Liver (tissue), 9 donors: ENCODE measurements around the gene SMYD5. TPM values are rescaled to one million over a fixed set of nuclear protein-coding genes. Genes with fewer than 3 reads are reported as not detected.

Source experiments
- DNase-seq: peaks from one replicate; pipeline ENCODE4 v3.0.0-alpha.2; 2017; ENCODE audit warnings: low spot score
- H3K27ac ChIP-seq, 2 donors: one replicate each; pipeline ENCODE4 v1.7.0; 2013; ENCODE audit warnings: inconsistent platforms in 2 of 2, low read length in 2 of 2, control low read depth in 1 of 2, low read depth in 1 of 2, mild to moderate bottlenecking in 1 of 2
- H3K27me3 ChIP-seq, 4 donors: one replicate each; pipeline versions ENCODE4 v1.6.1 to v1.7.0; 2013; ENCODE audit warnings: low read length in 3 of 4, inconsistent platforms in 1 of 4, mild to moderate bottlenecking in 1 of 4, moderate library complexity in 1 of 4; ENCODE audit not compliant: control insufficient read depth in 4 of 4, insufficient read depth in 4 of 4
- H3K36me3 ChIP-seq, 4 donors: one replicate each; pipeline versions ENCODE4 v1.6.1 to v1.7.0; 2013; ENCODE audit warnings: low read length in 3 of 4, mild to moderate bottlenecking in 3 of 4, low read depth in 1 of 4, moderate library complexity in 1 of 4; ENCODE audit not compliant: control insufficient read depth in 4 of 4, insufficient read depth in 3 of 4
- H3K4me1 ChIP-seq, 4 donors: one replicate each; pipeline versions ENCODE4 v1.6.1 to v1.7.0; 2013; ENCODE audit warnings: low read length in 3 of 4, mild to moderate bottlenecking in 3 of 4, moderate library complexity in 1 of 4; ENCODE audit not compliant: control insufficient read depth in 4 of 4, insufficient read depth in 4 of 4
- H3K4me3 ChIP-seq, 3 donors: one replicate each; pipeline versions ENCODE4 v1.6.1 to v1.7.0; 2013; ENCODE audit warnings: low read length in 3 of 3, control low read depth in 1 of 3, low read depth in 1 of 3, mild to moderate bottlenecking in 1 of 3
- H3K9ac ChIP-seq, 2 donors: one replicate each; pipeline ENCODE4 v1.7.0; 2013; ENCODE audit warnings: low read length in 2 of 2, mild to moderate bottlenecking in 2 of 2, moderate library complexity in 2 of 2, control low read depth in 1 of 2, low read depth in 1 of 2
- H3K9me3 ChIP-seq, 4 donors: one replicate each; pipeline versions ENCODE4 v1.6.1 to v1.7.0; 2013; ENCODE audit warnings: low read length in 3 of 4; ENCODE audit not compliant: control insufficient read depth in 4 of 4
- CTCF ChIP-seq: fragments of 150-350 bp; IDR thresholded peaks from 2 replicates; pipeline ENCODE4 v1.5.1; 2017; ENCODE audit warnings: improper control_type of control experiment, low read depth, low read length; ENCODE audit not compliant: missing input control
- EGR1 ChIP-seq, 2 donors: IDR thresholded peaks; 2 replicates each; pipeline ENCODE4 v1.6.1; 2016 to 2018; ENCODE audit warnings: antibody characterized with exemption in 2 of 2, low read depth in 2 of 2
- FOXA1 ChIP-seq: IDR thresholded peaks from 2 replicates; pipeline ENCODE4 v1.6.1; 2016; ENCODE audit warnings: antibody characterized with exemption
- JUND ChIP-seq, 2 donors: IDR thresholded peaks; 2 replicates each; pipeline ENCODE4 v1.6.1; 2016; ENCODE audit warnings: antibody characterized with exemption in 2 of 2
- MAX ChIP-seq: IDR thresholded peaks from 2 replicates; pipeline ENCODE4 v1.6.1; 2016; ENCODE audit warnings: antibody characterized with exemption
- NR2F2 ChIP-seq: IDR thresholded peaks from 2 replicates; pipeline ENCODE4 v1.6.1; 2016; ENCODE audit warnings: antibody characterized with exemption
- SP1 ChIP-seq: IDR thresholded peaks from 2 replicates; pipeline ENCODE4 v1.6.1; 2018; ENCODE audit warnings: antibody characterized with exemption, mild to moderate bottlenecking
- TAF1 ChIP-seq: conservative IDR thresholded peaks from 2 replicates; pipeline ENCODE4 v1.6.1; 2016; ENCODE audit warnings: antibody characterized with exemption, mild to moderate bottlenecking
- YY1 ChIP-seq: IDR thresholded peaks from 2 replicates; pipeline ENCODE4 v1.6.1; 2016; ENCODE audit warnings: antibody characterized with exemption, mild to moderate bottlenecking
- WGBS: extraction: QIAGEN DNeasy Blood & Tissue Kit; methylation state at CpG from one replicate; pipeline ENCODE4 v1.1.7; 2013; 5-methylcytosine and 5-hydroxymethylcytosine counted together
- polyA plus RNA-seq, 2 donors: library from polyadenylated mRNA; stranded (reverse) in 1 of 2; unstranded in 1 of 2; fragments of 200-250 nt in 1 of 2; fragments of >200 nt in 1 of 2; fragmentation: Nextera tagmentation in 1 of 2; extraction: Ambion mirVana in 1 of 2; gene quantifications; one replicate each; pipeline versions ENCODE4 v1.2.1 to v1.2.3, GENCODE V29; 2013 to 2015
- total RNA-seq, 2 donors: library from RNA; depleted of rRNA; stranded (reverse); fragments of >200 nt; gene quantifications; one replicate each; pipeline ENCODE4 v1.2.3, GENCODE V29; 2014
- TF ChIP-seq, protein P1 (sequence below): IDR thresholded peaks from 2 replicates; pipeline ENCODE4 v1.6.1; 2016; ENCODE audit warnings: antibody characterized with exemption
- donor health status: healthy.
- donor health status: healthy.
- donor health status: healthy.
- donor health status: healthy.
- donor health status: healthy.

SMYD5 gene
- total and polyA plus RNA-seq, 4 donors, result 3.9 to 8.8 (median 5.8) TPM

GRCh38 chr2:73233932-73234832, 20.1 kb downstream of the SMYD5 start, which contains the start of gene CCT7 (continued):
- TF ChIP-seq CTCF (no peak), EGR1 (IDR thresholded peaks at IDR 0.05; ENCODE audit: low read depth in 2 of 2) (no peak)

DNA sequence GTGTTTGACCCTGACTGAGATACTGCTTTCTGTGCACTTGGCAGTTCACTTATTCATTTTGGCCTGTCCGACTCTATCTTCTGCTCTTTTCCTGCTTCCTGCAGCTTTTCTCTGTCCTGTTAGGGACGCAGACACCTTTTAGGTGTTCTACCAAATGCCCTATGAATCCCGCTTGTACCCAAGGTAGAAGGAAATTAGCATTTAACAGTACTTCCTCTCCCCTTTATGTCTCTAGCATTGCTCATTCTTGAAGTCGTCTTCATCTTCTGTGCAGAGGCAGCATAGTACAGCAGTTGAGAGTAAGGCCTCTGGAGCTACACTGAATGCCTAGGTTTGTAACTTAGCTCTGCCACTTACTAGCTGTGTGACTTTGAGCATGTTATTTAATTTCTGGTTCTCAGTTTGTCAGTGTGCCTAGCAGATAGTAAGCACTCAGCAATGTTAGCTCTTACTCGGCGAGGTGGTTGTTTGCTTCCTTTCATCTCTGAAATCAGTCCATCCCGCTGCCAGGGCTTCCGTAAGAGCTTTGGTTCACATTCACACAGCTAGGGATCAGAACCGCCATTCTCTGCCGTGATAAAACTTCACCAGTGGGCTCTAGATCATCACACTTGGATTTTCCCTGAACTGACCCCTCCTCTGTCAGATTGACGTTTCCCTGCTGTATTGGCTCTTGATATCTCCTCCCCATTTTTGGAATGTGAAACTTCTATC, 21.4 kb downstream of the SMYD5 start:
- peak overlapping the region; percentile 86 to 97 (median 87) for H3K4me3 ChIP-seq
- no peak for DNase-seq
- WGBS, result 67% methylated on average over 11 of the region's 11 CpGs
- TF ChIP-seq NR2F2 (no peak), MAX (no peak), CTCF (no peak)
- TF ChIP-seq, protein P1, sequence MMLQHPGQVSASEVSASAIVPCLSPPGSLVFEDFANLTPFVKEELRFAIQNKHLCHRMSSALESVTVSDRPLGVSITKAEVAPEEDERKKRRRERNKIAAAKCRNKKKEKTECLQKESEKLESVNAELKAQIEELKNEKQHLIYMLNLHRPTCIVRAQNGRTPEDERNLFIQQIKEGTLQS, result no peak
- H3K9me3 ChIP-seq, result no peaks in the 10 kb centered on the region
- peak overlapping the region; percentile 88 to 91 for H3K9ac ChIP-seq
- H3K27ac ChIP-seq, result no peak overlapping the region
- no peaks in the 10 kb centered on the region for H3K27me3 ChIP-seq
- peaks cover 2 to 26% (median 19%) of the 10 kb centered on the region in 4 donors for H3K4me1 ChIP-seq
- peaks cover 2 to 8% (median 7%) of the 10 kb centered on the region in 4 donors for H3K36me3 ChIP-seq

- no peak for TF ChIP-seq EGR1 (IDR thresholded peaks at IDR 0.05; ENCODE audit: low read depth in 2 of 2)
- no peak for TF ChIP-seq MAX
- no peak for TF ChIP-seq SP1
- TF ChIP-seq YY1, result no peak
- no peak for TF ChIP-seq NR2F2
- no peak for TF ChIP-seq FOXA1
- no peak for TF ChIP-seq TAF1
- no peak for TF ChIP-seq JUND (IDR thresholded peaks at IDR 0.05)
- no peak for TF ChIP-seq CTCF
- H3K27me3 ChIP-seq, result no peaks in the 10 kb centered on the region
- H3K9me3 ChIP-seq, result no peaks in the 10 kb centered on the region
- WGBS, result 71% methylated on average over 1 of the region's 1 CpG
- no peak overlapping the region for H3K4me3 ChIP-seq
- H3K36me3 ChIP-seq, result peaks cover 2 to 13% (median 7%) of the 10 kb centered on the region in 4 donors
- no peak overlapping the region for H3K27ac ChIP-seq
- H3K9ac ChIP-seq, result no peak overlapping the region
- DNase-seq, result no peak
- peaks cover 2 to 26% (median 19%) of the 10 kb centered on the region in 4 donors for H3K4me1 ChIP-seq
These were observed 23.1 kb downstream of the SMYD5 start for GRCh38 chr2:73237168-73237567.
